Measurements from ENCODE around the gene TRMT1.
A peak's percentile ranks its signal among the peaks of the same experiment; 100 is the strongest.

TRMT1 gene

DNA sequence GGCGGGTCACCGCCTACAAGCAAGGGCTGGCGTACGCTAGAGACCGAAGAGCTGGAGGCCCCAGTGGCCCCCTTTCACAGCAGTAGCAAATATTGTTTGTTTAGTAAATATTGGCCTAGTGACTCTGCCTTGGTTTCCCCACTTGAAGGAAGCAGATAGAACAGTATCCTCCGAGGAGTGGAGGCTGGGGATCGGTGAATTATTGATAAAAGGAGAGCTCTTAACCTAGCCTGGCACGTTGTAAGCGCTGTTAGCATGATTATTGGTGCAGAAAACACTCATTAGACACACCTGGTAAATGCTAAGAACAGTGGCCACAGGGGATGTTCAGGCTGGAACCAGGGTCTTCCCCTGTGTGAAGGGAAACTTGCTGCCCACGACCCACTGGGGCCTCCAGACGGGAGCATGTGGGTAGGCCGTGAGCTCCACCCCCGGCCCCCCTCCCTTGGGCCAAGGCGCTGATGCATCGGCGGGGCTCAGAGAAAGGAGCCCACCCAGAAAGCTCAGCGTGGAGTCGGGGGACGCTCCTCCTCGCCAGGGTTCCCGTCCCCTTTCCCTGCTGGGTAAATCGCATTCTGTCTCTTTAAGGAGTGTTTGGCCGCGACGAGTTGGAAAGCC lies 35.9 kb upstream of the TRMT1 start:
- Histone ChIP-seq H3K23ac (ENCODE audit: low read length in 2 of 2) (peak overlapping the region in 1 of 2 experiments; percentile 23), H2BK15ac (ENCODE audit: low read depth, poor library complexity, severe bottlenecking) (peak overlapping the region; percentile 92), H3K4me2 (ENCODE audit: low read length, poor library complexity, severe bottlenecking) (peak overlapping the region; percentile 71), H4K8ac (ENCODE audit: low read length) (peak overlapping the region; percentile 85), H3K4ac (ENCODE audit: low read depth in 1 of 2, low read length in 2 of 2) (peak overlapping the region; percentile 79 to 94), H2BK12ac (ENCODE audit: low read length in 2 of 2) (peak overlapping the region; percentile 49 to 83), H4K91ac (ENCODE audit: low read length) (peak overlapping the region; percentile 48), H3K36me3 (ENCODE audit: control insufficient read depth in 1 of 2, insufficient read depth in 2 of 2, low read depth in 1 of 2, low read length in 2 of 2) (peaks cover 8% of the 10 kb centered on the region in 2 experiments), H3K9ac (ENCODE audit: low read length) (peak overlapping the region; percentile 100), H2AFZ (ENCODE audit: low read depth, low read length) (no peak overlapping the region), H3K18ac (ENCODE audit: low read depth in 1 of 2, low read length in 2 of 2) (peak overlapping the region; percentile 17 to 94), H3K4me1 (ENCODE audit: control insufficient read depth, insufficient read depth, low read depth, low read length) (peaks cover 27% of the 10 kb centered on the region), H3K27ac (ENCODE audit: low read length, poor library complexity, severe bottlenecking) (peak overlapping the region; percentile 77), H3K4me3 (ENCODE audit: insufficient read depth in 1 of 2, low read depth in 1 of 2, low read length in 2 of 2) (peak overlapping the region; percentile 46 to 91), H3K27me3 (ENCODE audit: control insufficient read depth in 1 of 2, insufficient read depth in 1 of 2, low read length in 2 of 2) (no peaks in the 10 kb centered on the region), H2AK5ac (ENCODE audit: low read length, severe bottlenecking) (peak overlapping the region; percentile 56), H2BK5ac (ENCODE audit: low read depth, low read length, poor library complexity, severe bottlenecking) (peak overlapping the region; percentile 91), H3K14ac (ENCODE audit: low read length in 2 of 2) (peak overlapping the region in 1 of 2 experiments; percentile 80), H3K9me3 (ENCODE audit: control insufficient read depth, low read length) (no peaks in the 10 kb centered on the region), H3K79me1 (replicated peaks; ENCODE audit: low read length, poor library complexity, severe bottlenecking) (peaks cover 12% of the 10 kb centered on the region), H2BK120ac (ENCODE audit: low read depth, low read length) (peak overlapping the region; percentile 50)
- WGBS, result under 1% methylated on average over 25 of the region's 25 CpGs
- no peak for DNase-seq

DNA sequence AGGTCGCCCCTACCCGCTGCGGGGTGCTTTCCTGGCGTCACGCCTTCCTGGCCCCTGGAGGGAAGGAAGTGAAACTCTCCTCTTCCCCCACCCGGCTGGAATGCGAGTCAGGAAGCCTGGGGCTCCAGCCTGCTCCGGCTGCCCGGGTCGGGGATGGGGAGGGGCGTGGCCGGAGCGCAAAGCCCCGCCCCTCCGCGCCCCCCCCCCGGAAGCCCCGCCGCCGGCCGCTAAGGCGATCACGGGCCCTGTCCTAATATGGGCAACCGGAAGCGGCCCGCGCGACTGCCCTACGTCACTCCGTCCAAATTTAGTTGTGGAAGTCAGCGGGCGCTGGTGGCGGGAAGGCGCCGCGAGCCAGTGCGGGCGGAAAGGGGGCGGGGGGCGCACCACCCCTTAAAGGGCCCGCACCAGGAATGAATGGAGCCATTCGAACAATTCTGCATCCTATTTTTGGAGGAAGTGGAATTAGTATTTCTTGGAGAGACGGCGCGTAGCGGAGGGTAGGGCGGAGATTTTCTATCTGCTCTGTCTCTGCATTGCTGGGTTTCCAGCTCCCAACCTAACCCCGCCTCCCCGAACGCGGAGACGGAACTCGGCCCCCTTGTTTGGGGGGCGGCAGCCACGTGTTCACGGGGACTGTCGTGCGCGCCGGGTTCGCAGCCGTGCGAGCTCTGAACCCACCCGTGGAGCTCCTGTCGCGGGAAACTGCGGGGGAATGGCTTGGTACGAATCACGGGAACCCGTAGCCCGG lies 35.2 kb upstream of the TRMT1 start:
- peak overlapping the region in 1 of 2 experiments; percentile 64 for H3K23ac ChIP-seq (ENCODE audit: low read length in 2 of 2)
- no peaks in the 10 kb centered on the region for H3K9me3 ChIP-seq (ENCODE audit: control insufficient read depth, low read length)
- no peaks in the 10 kb centered on the region for H3K27me3 ChIP-seq (ENCODE audit: control insufficient read depth in 1 of 2, insufficient read depth in 1 of 2, low read length in 2 of 2)
- H3K4ac ChIP-seq (ENCODE audit: low read depth in 1 of 2, low read length in 2 of 2), result peak overlapping the region in 1 of 2 experiments; percentile 98
- peak overlapping the region; percentile 54 for H2AK5ac ChIP-seq (ENCODE audit: low read length, severe bottlenecking)
- peak overlapping the region; percentile 98 for H3K27ac ChIP-seq (ENCODE audit: low read length, poor library complexity, severe bottlenecking)
- peak overlapping the region; percentile 99 for H4K8ac ChIP-seq (ENCODE audit: low read length)
- peak overlapping the region in 1 of 2 experiments; percentile 53 for H3K14ac ChIP-seq (ENCODE audit: low read length in 2 of 2)
- peaks cover 27% of the 10 kb centered on the region for H3K4me1 ChIP-seq (ENCODE audit: control insufficient read depth, insufficient read depth, low read depth, low read length)
- peak overlapping the region; percentile 50 for H2BK120ac ChIP-seq (ENCODE audit: low read depth, low read length)
- peaks cover 12% of the 10 kb centered on the region for H3K79me1 ChIP-seq (replicated peaks; ENCODE audit: low read length, poor library complexity, severe bottlenecking)
- H3K4me2 ChIP-seq (ENCODE audit: low read length, poor library complexity, severe bottlenecking), result peak overlapping the region; percentile 77
- peak overlapping the region; percentile 97 for H2BK5ac ChIP-seq (ENCODE audit: low read depth, low read length, poor library complexity, severe bottlenecking)
- peaks cover 8 to 9% of the 10 kb centered on the region in 2 experiments for H3K36me3 ChIP-seq (ENCODE audit: control insufficient read depth in 1 of 2, insufficient read depth in 2 of 2, low read depth in 1 of 2, low read length in 2 of 2)
- H2AFZ ChIP-seq (ENCODE audit: low read depth, low read length), result no peak overlapping the region
- peak overlapping the region; percentile 100 for H3K9ac ChIP-seq (ENCODE audit: low read length)
- peak overlapping the region; percentile 92 for H2BK15ac ChIP-seq (ENCODE audit: low read depth, poor library complexity, severe bottlenecking)
- H2BK12ac ChIP-seq (ENCODE audit: low read length in 2 of 2), result peak overlapping the region in 1 of 2 experiments; percentile 83
- WGBS, result under 1% methylated on average over 60 of the region's 71 CpGs
- DNase-seq, result peak; percentile 97
- peak overlapping the region; percentile 99 for H4K91ac ChIP-seq (ENCODE audit: low read length)
- H3K4me3 ChIP-seq (ENCODE audit: insufficient read depth in 1 of 2, low read depth in 1 of 2, low read length in 2 of 2), result peak overlapping the region; percentile 71 to 94
- H3K18ac ChIP-seq (ENCODE audit: low read depth in 1 of 2, low read length in 2 of 2), result peak overlapping the region; percentile 95 to 98

DNA sequence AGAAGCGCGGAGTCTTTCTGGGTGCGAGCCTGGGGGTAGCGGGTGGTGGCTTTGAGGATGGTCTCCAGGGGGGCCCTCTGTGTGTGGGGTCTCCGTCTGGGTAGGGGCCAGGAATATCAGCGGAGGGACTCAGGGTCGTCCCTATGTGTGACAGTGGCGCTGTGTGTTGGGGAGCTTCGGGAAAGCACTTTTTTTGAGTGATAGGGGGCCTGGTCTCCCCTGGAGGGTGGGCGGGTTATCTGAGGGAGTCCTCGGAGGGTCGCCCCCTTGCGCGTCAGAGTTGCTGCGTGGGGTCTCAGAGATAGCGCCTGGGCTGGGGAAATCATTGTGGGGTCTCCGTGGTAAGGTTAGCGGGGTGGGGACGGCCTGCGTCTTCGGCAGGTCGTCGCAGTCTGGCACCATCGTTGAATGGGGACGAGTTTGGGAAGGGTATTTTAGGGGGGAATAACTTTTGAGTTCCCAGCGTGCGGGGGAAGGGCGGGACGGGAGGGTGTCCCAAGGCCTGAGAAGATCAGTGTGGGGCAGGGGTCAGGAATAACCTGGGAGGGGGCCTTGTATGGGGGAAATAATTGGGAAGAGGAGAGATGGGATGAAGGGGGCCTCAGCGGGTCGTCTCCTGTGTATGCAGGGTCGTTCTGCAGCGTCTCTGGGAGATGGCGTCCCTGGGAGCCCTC lies 34.5 kb upstream of the TRMT1 start:
- Histone ChIP-seq H3K4me2 (ENCODE audit: low read length, poor library complexity, severe bottlenecking) (peak overlapping the region; percentile 77), H3K9me3 (ENCODE audit: control insufficient read depth, low read length) (no peaks in the 10 kb centered on the region), H2AFZ (ENCODE audit: low read depth, low read length) (no peak overlapping the region), H2BK15ac (ENCODE audit: low read depth, poor library complexity, severe bottlenecking) (peak overlapping the region; percentile 96), H3K4me1 (ENCODE audit: control insufficient read depth, insufficient read depth, low read depth, low read length) (peaks cover 24% of the 10 kb centered on the region), H3K36me3 (ENCODE audit: control insufficient read depth in 1 of 2, insufficient read depth in 2 of 2, low read depth in 1 of 2, low read length in 2 of 2) (peaks cover 8 to 14% of the 10 kb centered on the region in 2 experiments), H2BK5ac (ENCODE audit: low read depth, low read length, poor library complexity, severe bottlenecking) (peak overlapping the region; percentile 97), H3K79me1 (replicated peaks; ENCODE audit: low read length, poor library complexity, severe bottlenecking) (peaks cover 14% of the 10 kb centered on the region), H3K27me3 (ENCODE audit: control insufficient read depth in 1 of 2, insufficient read depth in 1 of 2, low read length in 2 of 2) (no peaks in the 10 kb centered on the region), H3K14ac (ENCODE audit: low read length in 2 of 2) (peak overlapping the region; percentile 84 to 98), H3K4ac (ENCODE audit: low read depth in 1 of 2, low read length in 2 of 2) (peak overlapping the region; percentile 98), H3K23ac (ENCODE audit: low read length in 2 of 2) (peak overlapping the region; percentile 42 to 64), H3K9ac (ENCODE audit: low read length) (peak overlapping the region; percentile 99), H2BK120ac (ENCODE audit: low read depth, low read length) (peak overlapping the region; percentile 97), H4K91ac (ENCODE audit: low read length) (peak overlapping the region; percentile 99), H3K4me3 (ENCODE audit: insufficient read depth in 1 of 2, low read depth in 1 of 2, low read length in 2 of 2) (peak overlapping the region; percentile 71 to 94), H2AK5ac (ENCODE audit: low read length, severe bottlenecking) (peak overlapping the region; percentile 79), H4K8ac (ENCODE audit: low read length) (peak overlapping the region; percentile 99), H3K18ac (ENCODE audit: low read depth in 1 of 2, low read length in 2 of 2) (peak overlapping the region; percentile 95 to 98), H2BK12ac (ENCODE audit: low read length in 2 of 2) (peak overlapping the region; percentile 52 to 75), H3K27ac (ENCODE audit: low read length, poor library complexity, severe bottlenecking) (peak overlapping the region; percentile 98)
- WGBS, result under 1% methylated on average over 33 of the region's 34 CpGs
- peak; percentile 31 for DNase-seq
